Measurements from ENCODE around the gene KIF21B.

DNA sequence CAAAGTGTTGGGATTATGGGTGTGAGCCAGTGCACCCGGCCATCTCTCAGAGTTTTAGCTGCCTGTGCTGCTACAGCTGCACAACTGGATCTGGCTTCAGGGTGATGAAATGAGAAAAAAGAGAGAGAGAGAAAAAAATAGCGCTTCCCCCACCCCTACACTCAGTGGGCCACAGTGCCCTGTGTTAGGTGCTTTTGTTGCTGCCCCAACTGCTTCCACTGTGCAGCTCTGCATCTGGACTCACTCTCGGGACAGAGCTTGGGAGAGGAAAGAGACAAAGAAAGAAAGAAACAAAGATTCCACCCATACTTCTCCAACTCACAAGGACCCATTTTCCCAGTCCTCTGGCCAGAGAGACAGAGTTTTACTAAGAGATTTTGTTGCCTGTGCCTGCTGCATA, 78.4 kb downstream of the KIF21B start:
- TF ChIP-seq, protein P1, sequence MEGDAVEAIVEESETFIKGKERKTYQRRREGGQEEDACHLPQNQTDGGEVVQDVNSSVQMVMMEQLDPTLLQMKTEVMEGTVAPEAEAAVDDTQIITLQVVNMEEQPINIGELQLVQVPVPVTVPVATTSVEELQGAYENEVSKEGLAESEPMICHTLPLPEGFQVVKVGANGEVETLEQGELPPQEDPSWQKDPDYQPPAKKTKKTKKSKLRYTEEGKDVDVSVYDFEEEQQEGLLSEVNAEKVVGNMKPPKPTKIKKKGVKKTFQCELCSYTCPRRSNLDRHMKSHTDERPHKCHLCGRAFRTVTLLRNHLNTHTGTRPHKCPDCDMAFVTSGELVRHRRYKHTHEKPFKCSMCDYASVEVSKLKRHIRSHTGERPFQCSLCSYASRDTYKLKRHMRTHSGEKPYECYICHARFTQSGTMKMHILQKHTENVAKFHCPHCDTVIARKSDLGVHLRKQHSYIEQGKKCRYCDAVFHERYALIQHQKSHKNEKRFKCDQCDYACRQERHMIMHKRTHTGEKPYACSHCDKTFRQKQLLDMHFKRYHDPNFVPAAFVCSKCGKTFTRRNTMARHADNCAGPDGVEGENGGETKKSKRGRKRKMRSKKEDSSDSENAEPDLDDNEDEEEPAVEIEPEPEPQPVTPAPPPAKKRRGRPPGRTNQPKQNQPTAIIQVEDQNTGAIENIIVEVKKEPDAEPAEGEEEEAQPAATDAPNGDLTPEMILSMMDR (IDR thresholded peaks at IDR 0.05): no peak
- no peak for TF ChIP-seq EP300 (IDR thresholded peaks at IDR 0.05; ENCODE audit: low read depth)
